CD4-positive, alpha-beta T cell treated with Interleukin-6 at 100 ng/mL for 8 hours (primary cell): Measurements from ENCODE around the gene PAWR.
"Not testable (repeated sequence)": the region's sequence is repeated elsewhere in the genome, so short reads cannot be mapped to it uniquely, and the experiment has no call there.

Experiments
- DNase-seq: peaks from one replicate; pipeline ENCODE4 v3.0.0-alpha.2; 2020; ENCODE audit warnings: mixed read lengths, low spot score

PAWR gene

DNA sequence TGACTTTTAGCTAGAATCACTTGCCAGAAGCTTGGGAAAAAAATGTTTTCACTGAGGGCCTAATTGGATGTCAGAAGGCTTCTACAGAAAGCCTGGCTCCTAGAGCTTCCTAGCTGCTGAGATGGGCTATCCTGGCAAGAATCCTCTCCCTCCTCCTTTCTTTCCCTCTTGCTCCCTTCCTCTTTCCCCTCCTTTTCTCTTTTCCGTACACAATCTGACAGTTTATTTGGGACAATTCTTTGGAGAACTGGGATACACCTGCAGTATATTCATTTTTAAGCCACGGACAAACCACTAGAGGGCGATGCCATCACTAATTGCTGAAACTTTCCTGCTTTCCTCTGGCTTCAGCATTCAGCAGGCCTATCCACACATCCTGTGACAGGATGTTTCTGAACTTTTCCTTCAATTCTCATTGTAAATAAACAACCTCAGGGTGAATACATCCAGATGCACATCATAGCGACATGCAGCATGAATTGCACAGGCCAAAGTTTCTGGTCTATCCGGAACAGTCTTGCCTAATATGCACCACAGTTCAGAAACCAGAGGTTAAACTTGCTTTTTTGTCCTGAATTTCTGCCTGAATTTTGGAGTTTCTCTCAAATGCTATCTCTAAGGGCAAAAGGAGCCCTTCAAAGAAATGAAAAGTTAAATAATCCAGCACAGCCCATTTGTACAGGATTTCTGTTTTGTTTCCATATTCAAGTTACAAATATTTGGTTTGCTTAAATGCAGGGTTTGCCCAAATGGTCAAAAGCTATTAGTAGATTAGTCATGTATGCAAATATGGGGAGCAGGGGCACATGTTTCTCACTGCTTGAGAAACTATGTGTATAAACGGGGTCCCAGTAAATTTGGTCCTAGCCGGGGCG is 142.8 kb downstream of the PAWR start:
- DNase-seq = no peak

DNA sequence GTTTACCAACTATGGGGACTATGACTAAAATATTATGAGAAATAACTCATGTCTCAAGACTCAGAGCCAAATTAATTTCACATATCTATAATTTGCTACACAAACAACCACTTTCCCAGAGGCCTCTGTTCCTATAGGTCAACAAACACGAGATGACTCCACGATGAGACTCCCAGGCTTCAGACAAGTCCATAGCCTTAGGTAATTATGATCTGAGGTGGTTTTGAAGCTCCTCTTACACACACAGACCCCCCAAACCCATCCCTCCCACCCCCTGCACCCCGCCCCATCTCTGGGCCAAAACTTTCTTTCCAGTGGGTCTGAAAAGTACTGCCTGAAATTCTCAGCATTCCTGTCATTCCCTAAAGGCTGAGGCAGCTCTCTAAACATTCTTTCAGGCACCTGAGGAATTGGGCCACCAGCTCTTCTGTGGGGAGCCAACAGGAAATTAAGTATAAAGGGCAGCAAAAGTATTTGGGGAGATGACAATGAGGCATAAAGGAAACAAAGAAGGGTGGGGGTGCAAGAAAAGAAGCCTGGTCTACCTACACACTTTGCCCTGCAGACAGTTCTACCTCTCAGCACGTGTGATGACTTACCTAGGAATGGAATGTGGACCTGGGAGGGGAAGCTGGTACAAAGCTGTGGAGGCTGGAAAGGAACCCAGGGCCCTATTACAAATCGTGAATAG is 143.6 kb downstream of the PAWR start:
- DNase-seq = no peak

DNA sequence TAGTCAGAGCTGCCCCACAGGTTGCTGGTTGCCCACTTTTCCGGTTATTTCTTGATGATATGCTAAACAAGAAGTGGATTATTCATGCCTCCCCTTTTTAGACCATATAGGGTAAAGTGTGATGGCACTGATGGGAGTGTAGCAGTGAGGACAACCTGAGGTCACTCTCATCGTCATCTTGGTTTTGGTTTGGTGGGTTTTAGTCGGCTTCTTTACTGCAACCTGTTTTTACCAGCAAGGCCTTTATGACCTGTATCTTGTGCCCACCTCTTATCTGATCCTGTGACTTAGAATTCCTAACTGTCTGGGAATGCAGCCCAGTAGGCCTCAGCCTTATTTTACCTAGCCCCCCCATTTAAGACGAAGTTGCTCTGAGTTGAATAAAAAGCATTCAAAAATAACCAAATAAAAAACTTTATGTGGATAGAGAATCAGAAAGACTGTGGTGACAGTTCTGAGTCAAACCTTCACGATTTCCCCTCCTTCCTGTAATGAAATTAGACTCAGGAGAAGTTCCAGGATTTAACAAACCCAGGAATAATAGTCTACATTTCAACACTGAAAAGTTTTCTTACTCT is 144.2 kb downstream of the PAWR start:
- no peak for DNase-seq

DNA sequence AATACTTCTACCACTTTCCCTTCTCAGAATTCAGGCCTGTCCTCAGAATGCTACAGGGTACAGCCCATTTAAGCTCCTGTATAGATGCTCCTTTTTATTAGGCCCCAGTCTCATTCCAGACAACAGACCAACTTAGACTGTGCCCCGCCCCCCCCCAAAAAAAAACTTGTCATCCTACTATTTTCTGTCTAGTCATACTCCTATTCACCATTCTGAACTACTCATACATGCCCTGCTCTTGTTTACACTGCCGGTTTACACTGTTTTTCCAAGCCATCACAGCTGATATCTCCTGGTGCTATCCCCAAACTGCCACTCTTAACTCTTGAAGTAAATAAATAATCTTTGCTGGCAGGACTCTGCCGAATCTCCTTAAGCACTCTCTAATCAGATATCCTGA is 146.3 kb downstream of the PAWR start:
- not testable (repeated sequence) for DNase-seq

DNA sequence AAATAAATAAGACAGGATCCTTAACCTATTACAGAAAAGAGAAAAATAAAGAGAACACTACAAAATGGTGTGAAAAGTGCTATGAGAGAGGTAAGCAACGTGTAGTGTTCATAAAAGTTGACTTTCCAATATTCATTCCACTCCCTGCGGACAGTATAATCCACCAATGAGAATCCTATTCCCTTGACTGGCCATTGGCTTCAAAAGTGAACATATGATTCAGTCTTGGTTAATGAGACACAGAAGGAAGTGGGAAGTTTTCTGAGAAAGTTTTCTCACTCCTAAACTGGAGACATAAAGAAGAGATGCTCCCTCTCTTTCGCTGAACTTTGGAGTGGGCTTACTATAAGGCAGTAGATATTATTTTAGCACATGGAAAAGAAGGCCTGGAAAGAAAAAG is 153.1 kb downstream of the PAWR start:
- DNase-seq = no peak

DNA sequence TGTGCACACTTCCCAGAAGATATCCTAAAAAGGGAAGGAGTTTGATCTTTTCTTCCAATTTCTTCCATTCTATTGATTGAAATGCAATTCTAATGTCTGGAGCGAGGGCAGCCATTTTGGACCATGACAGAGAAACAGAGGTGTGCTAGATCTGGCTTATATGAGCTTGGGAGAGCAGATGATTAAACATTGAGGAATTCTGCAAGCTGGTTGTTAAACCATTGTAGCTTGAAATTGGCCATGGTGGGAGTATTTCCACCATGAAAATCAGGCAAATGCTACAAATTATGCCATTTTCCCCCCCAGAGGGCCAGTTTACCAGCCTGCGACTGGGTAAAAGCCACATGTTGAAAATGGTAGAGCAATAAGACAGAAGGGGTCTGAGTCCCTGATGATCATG is 155.0 kb downstream of the PAWR start:
- DNase-seq = no peak
